GM12865 (cell line): ENCODE results near the gene FFAR4.

Experiments
- DNase-seq: peaks from one replicate; pipeline ENCODE4 v3.0.0; 2010; ENCODE audit warnings: low read depth
- H3K4me3 ChIP-seq: 2 replicates; pipeline ENCODE4 v1.5.1; 2011; ENCODE audit warnings: mild to moderate bottlenecking, low read depth, low read length, control low read depth
- CTCF ChIP-seq: IDR thresholded peaks from 2 replicates; pipeline ENCODE4 v1.5.1; 2011; ENCODE audit warnings: low read length, control low read depth, low read depth, inconsistent platforms; ENCODE audit not compliant: insufficient read depth; ENCODE audit errors: missing control alignments

The FFAR4 gene

DNA sequence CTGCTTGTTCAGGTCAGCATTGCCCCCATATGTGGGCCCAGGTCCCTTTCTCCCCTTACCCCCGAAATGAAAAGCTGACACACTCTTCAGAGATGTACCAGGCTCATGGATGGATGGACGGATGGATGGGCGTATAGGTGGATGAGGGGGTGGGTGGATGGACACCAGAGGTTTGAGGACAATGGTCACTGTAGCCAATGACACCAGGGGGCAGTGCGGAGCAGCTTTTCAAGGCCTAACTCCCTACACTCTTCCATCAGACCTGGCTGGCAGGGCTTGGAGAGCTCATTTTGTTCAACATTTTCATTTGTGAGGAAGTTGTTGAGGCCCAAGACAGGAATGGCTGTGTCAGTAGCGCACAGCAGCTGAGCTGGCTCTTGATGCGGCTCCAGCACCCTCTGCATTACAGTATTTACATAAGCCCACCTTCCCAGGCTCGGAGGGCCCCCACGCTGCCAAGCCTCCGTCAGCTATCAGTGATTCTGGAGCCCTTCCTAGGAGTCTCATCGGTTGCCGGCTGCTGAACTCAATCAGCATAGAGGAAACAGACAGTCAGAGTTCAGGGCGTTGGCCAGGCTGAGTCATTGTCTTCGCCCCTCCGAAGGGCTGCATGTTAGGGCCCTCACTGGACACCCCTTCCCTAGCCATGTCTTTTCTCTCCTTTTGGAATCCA is 11.6 kb upstream of the FFAR4 start:
- peak; percentile 63 for DNase-seq
- TF ChIP-seq CTCF, result peak; percentile 78
- no peak overlapping the region for H3K4me3 ChIP-seq

DNA sequence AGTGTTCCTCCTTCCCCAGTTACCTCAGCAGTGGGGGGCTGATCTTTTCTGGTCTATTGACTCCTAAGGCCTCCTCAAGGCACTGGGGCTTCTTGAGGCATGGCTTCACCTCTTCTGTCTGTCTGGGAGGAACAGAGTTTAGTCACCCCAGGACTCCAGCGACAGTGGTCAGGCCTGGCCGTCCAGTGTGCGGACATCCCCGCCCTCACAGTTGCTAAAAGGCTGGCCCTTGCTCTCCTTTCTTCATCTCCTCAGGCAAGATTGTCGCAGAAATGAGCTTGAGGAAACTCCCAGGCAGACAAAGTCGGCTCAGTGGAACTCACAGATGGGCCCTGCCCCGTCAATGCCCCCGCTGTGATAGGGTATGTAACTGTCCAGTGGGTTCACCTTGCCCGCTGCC is 7.0 kb upstream of the FFAR4 start:
- no peak for TF ChIP-seq CTCF
- no peak overlapping the region for H3K4me3 ChIP-seq
- DNase-seq, result no peak

DNA sequence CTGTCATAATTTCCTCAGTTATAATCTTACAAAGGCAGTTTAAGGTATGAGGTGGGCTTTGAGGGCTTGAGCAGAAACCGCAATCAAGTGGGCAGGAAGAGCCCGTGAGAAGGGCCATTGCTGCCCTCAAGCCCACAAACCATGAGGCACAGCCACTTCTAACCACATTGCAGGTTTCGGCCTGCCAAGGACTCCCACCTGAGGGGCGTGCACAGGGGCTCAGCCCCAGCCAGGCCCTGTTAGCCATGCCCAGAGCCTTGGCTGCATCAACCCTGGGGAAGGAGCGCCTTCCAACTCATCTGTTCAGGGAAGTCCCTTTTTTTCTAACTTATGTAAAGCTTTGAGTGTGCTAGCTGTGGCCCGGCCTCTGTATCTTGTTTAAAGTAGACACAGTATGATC is 5.9 kb upstream of the FFAR4 start:
- no peak for DNase-seq
- H3K4me3 ChIP-seq, result no peak overlapping the region
- TF ChIP-seq CTCF, result no peak

GRCh38 chr10:93565446-93565845 is 1.0 kb upstream of the FFAR4 start:
- TF ChIP-seq CTCF, result no peak
- no peak for DNase-seq
- no peak overlapping the region for H3K4me3 ChIP-seq

- no peak for DNase-seq
- no peak overlapping the region for H3K4me3 ChIP-seq
- TF ChIP-seq CTCF, result no peak
Measured at GRCh38 chr10:93567277-93568104, 1.0 kb downstream of the FFAR4 start.

DNA sequence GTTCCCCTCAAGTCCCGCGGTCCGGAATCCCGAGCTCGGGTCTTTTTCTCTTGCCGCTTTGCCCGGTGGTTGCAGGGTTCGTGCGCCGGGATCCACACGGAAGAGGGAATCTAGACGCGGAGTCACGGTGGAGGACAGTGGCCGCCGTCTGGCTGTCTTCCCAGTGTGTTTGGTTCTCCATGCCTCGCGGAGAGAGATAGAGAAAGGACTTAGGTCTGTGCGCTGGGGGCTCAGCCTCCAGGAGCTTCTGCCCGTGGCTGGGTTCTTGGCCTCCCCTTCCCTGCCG is 1.6 kb downstream of the FFAR4 start:
- no peak for TF ChIP-seq CTCF
- DNase-seq, result no peak

More for the DNA sequence above, 1.6 kb downstream of the FFAR4 start:
- H3K4me3 ChIP-seq, result no peak overlapping the region
